GM21423 (cell line): Measurements from ENCODE around the gene XYLT1.
A peak's percentile ranks its signal among the peaks of the same experiment; 100 is the strongest.

Experiments used
- ATAC-seq: cut with Tn5 transposase; IDR thresholded peaks from one replicate; pipeline ENCODE4 v1.9.1; 2021; ENCODE audit warnings: mild to moderate bottlenecking, moderate library complexity; ENCODE audit not compliant: unreplicated experiment

The XYLT1 gene

DNA sequence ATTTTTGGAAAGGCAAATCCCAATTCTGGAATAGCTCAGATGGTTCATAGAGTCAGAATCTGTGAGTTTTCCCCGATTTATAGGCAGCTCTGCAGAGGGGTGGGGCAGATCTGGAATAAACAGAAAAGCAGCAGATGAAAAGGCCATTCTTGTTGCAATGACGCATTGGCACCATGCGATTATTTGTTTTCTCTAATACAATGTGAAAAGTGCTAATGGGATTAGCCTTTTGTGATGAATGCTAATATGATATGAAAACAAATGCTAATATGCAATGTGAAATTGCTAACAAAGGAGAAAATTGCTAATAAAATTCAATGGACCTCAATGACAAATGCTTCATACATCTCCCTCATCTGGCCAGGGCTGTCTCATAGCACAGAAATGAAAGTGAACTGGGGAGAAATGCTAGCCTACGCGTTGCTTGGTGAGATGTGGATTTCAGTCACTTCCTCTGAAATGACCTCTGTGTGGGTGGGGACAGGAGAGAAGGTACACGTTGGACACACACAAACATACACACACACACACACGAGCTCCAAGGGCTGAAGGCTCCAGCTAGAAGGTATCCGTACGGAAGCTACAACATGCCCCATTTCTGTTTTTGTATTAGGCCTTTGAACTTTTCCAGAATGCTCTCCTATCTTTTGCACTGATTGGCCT, 394.5 kb downstream of the XYLT1 start:
- ATAC-seq, result no peak

DNA sequence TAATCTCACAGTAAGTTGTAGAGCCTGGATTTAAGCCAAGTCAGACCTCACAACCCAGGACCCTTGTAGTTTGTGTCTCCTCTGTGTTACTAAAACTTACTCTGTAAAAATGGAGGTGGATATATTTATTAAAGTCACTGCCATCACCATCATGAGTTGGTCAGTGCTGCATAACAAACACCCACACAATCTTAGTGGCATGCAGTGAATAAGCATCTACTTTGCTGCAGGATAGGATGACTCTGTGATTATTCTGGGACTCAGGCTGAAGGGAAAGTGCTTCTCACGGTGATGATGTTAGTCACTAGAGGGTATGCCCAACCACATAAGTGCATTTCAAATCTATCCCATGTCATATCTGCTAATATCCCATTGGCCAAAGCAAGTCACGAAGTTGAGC, 398.7 kb downstream of the XYLT1 start:
- no peak for ATAC-seq

DNA sequence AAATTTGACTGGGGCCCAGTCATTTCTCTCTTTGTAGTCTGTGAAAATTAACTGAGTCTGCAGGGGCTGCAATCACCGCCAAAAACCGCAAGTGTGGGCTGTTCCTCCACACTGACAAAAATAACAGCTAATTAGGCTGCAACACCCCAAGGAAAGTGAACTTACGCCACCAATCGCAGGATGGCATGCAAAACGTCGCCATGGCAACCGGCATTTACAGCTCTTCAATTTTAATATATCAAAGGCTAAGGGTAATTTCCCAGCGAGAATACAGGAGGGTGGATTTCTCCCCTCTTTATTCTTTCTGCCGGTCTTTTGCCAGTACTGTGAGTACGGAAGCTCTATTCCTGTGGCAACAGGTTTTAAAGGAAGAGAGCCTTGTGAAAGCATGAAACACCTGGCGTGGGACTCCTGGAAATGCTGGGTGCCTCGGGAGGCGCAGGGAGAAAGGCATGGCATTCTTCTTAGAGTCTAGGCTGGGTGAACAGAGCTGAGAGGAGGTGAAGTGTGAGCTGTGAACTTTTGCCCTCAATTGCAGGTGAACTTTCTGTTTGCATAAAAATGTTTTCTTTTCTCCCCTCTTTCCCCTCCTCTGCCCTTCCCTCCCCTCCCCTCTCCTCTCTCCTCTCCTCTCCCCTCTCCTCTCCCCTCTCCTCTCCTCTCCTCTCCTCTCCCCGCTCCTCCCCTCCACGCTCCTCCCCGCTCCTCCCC, 399.7 kb downstream of the XYLT1 start:
- peak; percentile 63 for ATAC-seq

DNA sequence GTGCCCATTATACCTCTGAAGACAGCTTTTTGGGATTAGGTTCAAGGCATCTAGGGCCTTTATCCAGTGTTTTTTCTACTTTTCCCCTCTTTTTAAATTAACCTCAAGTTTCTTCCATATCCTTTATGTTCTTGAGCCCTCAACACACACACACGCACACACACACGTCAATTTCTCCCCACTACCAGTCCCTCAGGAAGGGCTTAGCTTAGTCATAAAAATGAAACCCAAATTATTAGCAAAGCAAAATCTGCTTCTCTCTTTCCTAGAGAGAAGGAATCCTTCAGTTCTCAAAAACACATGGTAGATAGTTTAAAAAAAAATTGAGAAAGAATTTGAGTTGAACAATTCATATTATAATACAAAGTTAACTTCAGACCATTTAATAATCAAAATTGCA, 401.1 kb downstream of the XYLT1 start:
- ATAC-seq, result no peak

DNA sequence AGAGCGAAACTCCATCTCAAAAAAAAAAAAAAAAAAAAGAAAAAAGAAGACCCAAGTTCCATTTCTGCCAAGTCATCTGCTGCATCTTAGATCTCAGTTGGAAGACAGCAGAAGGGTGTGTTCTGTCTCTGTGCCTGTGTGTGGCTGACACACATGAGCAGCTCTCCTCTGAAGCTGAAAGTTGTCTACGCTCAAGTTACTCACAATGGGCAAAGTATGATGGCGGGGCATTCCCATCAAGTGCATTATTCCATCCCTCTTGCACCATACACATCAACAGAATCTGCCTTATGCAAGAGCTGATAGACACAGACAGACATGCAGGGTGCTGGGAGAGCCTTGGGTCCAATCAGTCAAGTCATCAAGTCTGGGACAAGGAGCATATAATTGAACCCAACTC, 402.2 kb downstream of the XYLT1 start:
- ATAC-seq, result no peak

DNA sequence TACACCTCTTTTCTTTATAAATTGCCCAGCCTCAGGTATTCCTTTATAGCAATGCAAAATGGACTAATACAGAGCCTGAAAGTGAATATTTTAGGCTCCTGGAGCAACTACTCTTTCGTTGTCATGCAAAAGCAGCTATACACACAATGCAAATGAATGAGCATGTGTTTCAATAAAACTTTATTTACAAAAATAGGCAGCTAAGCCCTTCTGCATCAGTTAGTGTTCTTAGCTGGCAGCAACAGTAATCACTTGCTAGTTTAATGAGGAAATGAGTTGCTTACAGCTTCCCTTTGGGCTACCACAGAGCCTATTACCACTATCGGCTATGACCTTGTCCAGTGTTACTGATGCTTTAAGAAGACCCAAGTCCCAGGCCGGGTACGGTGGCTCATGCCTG, 402.9 kb downstream of the XYLT1 start:
- no peak for ATAC-seq

DNA sequence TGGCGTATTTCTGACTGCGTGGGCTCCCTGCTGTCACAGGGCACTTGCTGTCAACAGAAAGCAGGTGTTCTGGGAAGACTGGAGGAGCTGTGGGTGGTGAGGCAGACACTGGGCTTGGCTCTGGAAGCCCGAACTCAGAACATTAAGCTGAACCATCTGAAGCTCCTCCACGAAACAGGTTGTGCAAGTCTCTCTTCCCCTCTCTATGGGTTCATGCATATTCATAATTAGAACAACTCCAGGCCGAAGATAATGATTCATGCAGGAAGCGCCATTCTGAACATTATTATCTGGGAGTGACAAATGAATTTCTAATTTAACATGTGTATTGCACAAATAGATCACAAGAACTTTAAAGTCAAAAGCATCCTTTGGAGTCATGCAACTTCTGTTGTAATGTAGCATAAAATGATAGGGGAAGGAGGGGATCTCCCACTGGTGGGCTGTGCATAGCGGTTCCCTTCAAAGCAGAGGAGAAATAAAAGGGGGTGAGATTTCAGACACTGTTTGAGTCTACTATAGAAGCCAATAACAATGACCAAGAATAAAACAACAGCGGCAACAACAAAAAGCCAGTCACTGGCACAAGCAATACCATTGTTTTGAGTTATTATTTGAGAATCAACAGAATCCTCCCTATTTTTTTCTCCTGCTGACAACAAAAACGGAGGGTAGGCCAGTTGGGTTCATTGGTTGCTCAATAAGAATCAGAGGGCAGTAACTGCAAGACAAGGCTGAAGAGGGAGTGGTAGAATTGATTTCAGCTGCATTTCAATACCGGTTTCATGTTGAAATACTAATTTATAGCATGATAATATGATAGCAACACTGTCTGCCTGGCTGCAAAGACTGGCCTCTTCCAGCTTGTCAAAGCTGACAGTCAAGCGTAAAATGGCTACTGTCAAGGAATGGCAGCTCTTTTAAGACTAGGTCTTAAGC, 407.3 kb downstream of the XYLT1 start:
- ATAC-seq, result no peak

DNA sequence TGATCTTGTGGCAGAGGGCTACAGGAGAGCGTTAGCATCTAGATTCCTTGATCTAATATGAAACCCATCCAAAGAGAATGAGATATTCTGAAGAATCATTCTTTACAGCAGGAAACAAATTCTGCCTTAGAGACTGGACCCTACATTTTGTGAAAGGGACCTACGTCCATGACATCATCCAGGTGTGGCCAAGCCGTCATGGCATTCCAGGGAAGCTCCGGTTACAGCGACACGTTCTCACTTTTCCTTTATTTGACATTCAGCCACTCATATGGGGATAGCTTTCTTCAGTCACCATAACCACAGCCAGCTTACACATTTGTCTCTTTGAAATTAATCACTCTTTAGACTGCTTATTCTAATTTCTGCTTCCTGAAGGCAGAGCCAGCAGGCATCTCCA, 408.1 kb downstream of the XYLT1 start:
- ATAC-seq, result no peak

DNA sequence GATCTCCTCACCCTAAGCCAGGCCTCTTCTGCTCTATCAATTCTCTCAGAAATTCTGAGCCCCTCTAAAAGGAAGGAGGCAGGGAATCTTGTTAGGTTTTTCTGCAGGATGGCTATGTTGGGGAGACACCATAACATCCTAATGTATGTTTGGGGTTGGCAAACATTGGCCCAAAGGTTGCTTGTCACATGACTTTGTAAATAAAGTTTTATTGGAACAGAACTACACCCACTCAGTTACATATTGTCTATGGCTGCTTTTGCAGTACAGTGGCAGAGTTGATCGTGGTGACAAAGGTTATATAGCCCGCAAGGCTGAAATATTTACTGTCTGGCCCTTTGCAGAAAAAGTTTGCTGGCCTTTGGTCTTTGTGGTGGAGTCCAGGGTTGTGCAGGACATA, 409.4 kb downstream of the XYLT1 start:
- ATAC-seq, result no peak

DNA sequence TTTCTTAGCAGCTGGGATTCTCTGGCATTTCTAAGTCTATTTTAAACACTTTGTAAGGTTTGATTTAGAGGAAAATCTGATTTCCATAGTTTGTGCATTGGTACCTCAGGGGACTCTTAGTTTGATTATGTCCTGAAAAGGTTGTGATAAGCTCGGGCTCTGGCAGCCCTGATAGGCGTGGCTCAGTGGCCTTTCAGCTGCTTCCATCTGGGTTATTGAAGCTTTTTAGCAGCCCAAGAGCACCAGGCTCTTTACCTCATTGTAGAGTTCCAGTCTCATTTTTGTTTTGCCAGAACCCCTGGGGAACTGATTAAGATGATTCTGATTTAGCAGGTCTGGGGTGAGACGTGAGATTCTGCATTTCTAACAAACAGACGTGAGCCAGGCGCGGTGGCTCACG, 412.3 kb downstream of the XYLT1 start:
- ATAC-seq, result no peak

DNA sequence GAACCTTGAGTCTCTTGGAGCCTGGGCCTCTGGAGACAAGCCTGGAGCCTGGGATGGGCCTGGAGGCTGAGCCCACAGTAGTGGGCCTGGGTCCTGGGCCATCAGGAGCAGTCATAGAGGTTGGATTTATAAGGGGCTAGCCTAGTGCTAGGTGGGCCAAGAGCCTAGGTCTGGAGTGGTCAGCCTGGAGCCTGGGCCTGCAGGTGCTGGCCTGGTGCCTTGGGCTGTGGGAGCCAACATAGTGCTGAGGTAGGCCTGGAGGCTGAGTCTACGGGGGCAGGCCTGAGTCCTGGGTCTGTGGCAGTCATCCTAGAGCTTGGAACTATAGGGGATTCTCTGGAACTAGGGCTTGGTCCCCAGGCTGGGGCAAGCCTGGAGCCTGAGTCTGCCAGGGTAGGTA, 414.1 kb downstream of the XYLT1 start:
- ATAC-seq, result no peak

DNA sequence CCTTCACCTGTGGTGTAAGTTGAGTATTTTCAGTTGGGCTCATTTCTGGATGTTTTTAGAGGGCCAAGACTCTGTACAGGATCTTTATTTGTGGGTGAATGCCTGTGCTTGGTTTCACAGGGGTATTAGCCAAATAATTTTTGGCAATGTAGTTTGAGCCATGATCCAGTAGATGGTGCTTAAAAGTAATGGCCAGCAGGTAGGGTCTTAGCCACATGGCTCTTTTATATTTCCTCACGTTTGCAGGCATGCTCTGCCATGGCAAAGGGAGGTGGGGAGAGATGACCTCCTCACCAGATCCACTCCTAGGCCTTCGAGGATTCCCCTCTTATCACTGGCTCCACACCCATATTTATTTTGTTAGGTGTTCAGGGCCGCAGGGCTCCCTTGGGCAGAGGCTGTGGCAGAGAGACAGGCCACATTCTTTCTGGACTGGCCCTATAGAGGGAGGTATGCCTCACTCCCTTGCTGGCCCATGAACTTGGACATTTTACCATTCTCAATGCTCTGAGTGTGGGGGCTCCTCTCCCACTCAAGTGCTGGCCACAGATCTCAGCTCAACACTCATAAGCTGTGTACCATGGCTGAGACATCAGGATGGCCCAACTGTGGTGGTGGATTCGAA, 417.1 kb downstream of the XYLT1 start:
- no peak for ATAC-seq
